H9 (cell line): ENCODE measurements around the gene GALR3. TPM values are rescaled to one million over a fixed set of nuclear protein-coding genes. Genes with fewer than 3 reads are reported as not detected.
"Not testable (repeated sequence)": the region's sequence is repeated elsewhere in the genome, so short reads cannot be mapped to it uniquely, and the experiment has no call there.

ENCODE experiments used
- DNase-seq: peaks from one replicate; pipeline ENCODE4 v3.0.0-alpha.2; 2017
- H2AFZ ChIP-seq: one replicate; pipeline ENCODE4 v1.6.1; 2013; ENCODE audit warnings: mild to moderate bottlenecking, low read length, control low read depth, moderate library complexity
- H2AK5ac ChIP-seq: 2 replicates; pipeline ENCODE4 v1.6.1; 2013; ENCODE audit warnings: low read length, control low read depth, mixed read lengths; ENCODE audit not compliant: insufficient read length
- H2BK120ac ChIP-seq: one replicate; pipeline ENCODE4 v1.6.1; 2013; ENCODE audit warnings: low read depth, mild to moderate bottlenecking, low read length, control low read depth, inconsistent platforms; ENCODE audit not compliant: poor library complexity, severe bottlenecking
- H2BK12ac ChIP-seq: 2 replicates; pipeline ENCODE4 v1.6.1; 2013; ENCODE audit warnings: low read length, control low read depth, mixed read lengths, low read depth; ENCODE audit not compliant: insufficient read length
- H2BK15ac ChIP-seq: 2 replicates; pipeline ENCODE4 v1.6.1; 2013; ENCODE audit warnings: low read depth, low read length, control low read depth
- H2BK20ac ChIP-seq: one replicate; pipeline ENCODE4 v1.6.1; 2013; ENCODE audit warnings: low read depth, mild to moderate bottlenecking, low read length, control low read depth, inconsistent platforms; ENCODE audit not compliant: poor library complexity, severe bottlenecking
- H2BK5ac ChIP-seq: 2 replicates; pipeline ENCODE4 v1.6.1; 2013; ENCODE audit warnings: low read length, control low read depth, mixed read lengths; ENCODE audit not compliant: insufficient read length
- H3K14ac ChIP-seq: 2 replicates; pipeline ENCODE4 v1.6.1; 2013; ENCODE audit warnings: low read length, control low read depth; ENCODE audit not compliant: insufficient read depth
- H3K18ac ChIP-seq: 2 replicates; pipeline ENCODE4 v1.6.1; 2013; ENCODE audit warnings: low read depth, mild to moderate bottlenecking, mixed read lengths, low read length, control low read depth; ENCODE audit not compliant: insufficient read length
- H3K23ac ChIP-seq: 2 replicates; pipeline ENCODE4 v1.6.1; 2013; ENCODE audit warnings: low read length, control low read depth, mixed read lengths, low read depth; ENCODE audit not compliant: insufficient read length
- H3K23me2 ChIP-seq: 2 replicates; pipeline ENCODE4 v1.6.1; 2013; ENCODE audit warnings: low read depth, mild to moderate bottlenecking, mixed read lengths, low read length, control low read depth; ENCODE audit not compliant: insufficient read length, poor library complexity, severe bottlenecking
- H3K27ac ChIP-seq: 2 replicates; pipeline ENCODE4 v1.5.1; 2013; ENCODE audit warnings: low read length, control low read depth, mixed read lengths, low read depth; ENCODE audit not compliant: insufficient read length
- H3K27me3 ChIP-seq: 2 replicates; pipeline ENCODE4 v1.6.1; 2013; ENCODE audit warnings: low read length, control low read depth, inconsistent platforms; ENCODE audit not compliant: insufficient read depth
- H3K4ac ChIP-seq: 2 replicates; pipeline ENCODE4 v1.6.1; 2013; ENCODE audit warnings: low read depth, mild to moderate bottlenecking, control low read depth, inconsistent platforms, low read length, moderate library complexity
- H3K4me1 ChIP-seq: 2 replicates; pipeline ENCODE4 v1.6.1; 2013; ENCODE audit warnings: low read length, control low read depth, inconsistent platforms; ENCODE audit not compliant: insufficient read depth
- H3K4me2 ChIP-seq: 2 replicates; pipeline ENCODE4 v1.6.1; 2013; ENCODE audit warnings: low read length, control low read depth, mixed read lengths; ENCODE audit not compliant: insufficient read length, insufficient read depth
- H3K56ac ChIP-seq: 2 replicates; pipeline ENCODE4 v1.6.1; 2013; ENCODE audit warnings: low read depth, mild to moderate bottlenecking, mixed read lengths, low read length, control low read depth; ENCODE audit not compliant: insufficient read length
- H3K79me1 ChIP-seq: 2 replicates; pipeline ENCODE4 v1.6.1; 2013; ENCODE audit warnings: low read depth, mild to moderate bottlenecking, moderate library complexity, low read length, control low read depth, inconsistent platforms; ENCODE audit not compliant: insufficient read depth, poor library complexity, severe bottlenecking
- H3K79me2 ChIP-seq: 2 replicates; pipeline ENCODE4 v1.6.1; 2013; ENCODE audit warnings: low read length, control low read depth, inconsistent platforms; ENCODE audit not compliant: insufficient read depth
- H3K9ac ChIP-seq: 2 replicates; pipeline ENCODE4 v1.6.1; 2013; ENCODE audit warnings: low read length, control low read depth, mixed read lengths; ENCODE audit not compliant: insufficient read length; ENCODE audit errors: extremely low read depth
- H3K9me3 ChIP-seq: one replicate; pipeline ENCODE4 v1.6.1; 2013; ENCODE audit warnings: low read depth, low read length, inconsistent platforms; ENCODE audit not compliant: control insufficient read depth
- H3T11ph ChIP-seq: one replicate; pipeline ENCODE4 v1.6.1; 2013; ENCODE audit warnings: mild to moderate bottlenecking, low read length, control low read depth, inconsistent platforms
- H4K20me1 ChIP-seq: one replicate; pipeline ENCODE4 v1.6.1; 2013; ENCODE audit not compliant: control insufficient read depth, insufficient read length, insufficient read depth
- H4K5ac ChIP-seq: 2 replicates; pipeline ENCODE4 v1.6.1; 2013; ENCODE audit warnings: low read depth, mild to moderate bottlenecking, mixed read lengths, low read length, control low read depth; ENCODE audit not compliant: insufficient read length
- H4K8ac ChIP-seq: replicated peaks from 2 replicates; pipeline ENCODE4 v1.6.1; 2013; ENCODE audit warnings: low read length, control low read depth, mixed read lengths, low read depth; ENCODE audit not compliant: insufficient read length
- H4K91ac ChIP-seq: 2 replicates; pipeline ENCODE4 v1.6.1; 2013; ENCODE audit warnings: low read depth, mild to moderate bottlenecking, moderate library complexity, mixed read lengths, low read length, control low read depth; ENCODE audit not compliant: insufficient read length
- H3K27ac Mint-ChIP-seq, 3 experiments: 2 replicates in 2 of 3; 3 replicates in 1 of 3; pipeline ENCODE4 v1.8.0; 2020 to 2021; ENCODE audit warnings: mixed read lengths in 3 of 3, mild to moderate bottlenecking in 1 of 3, moderate library complexity in 1 of 3
- H3K27me3 Mint-ChIP-seq: 2 replicates; pipeline ENCODE4 v1.8.0; 2021; ENCODE audit warnings: low read depth, mild to moderate bottlenecking, moderate library complexity, mixed read lengths
- H3K36me3 Mint-ChIP-seq, 3 experiments: 2 replicates in 2 of 3; 3 replicates in 1 of 3; pipeline ENCODE4 v1.8.0; 2020 to 2021; ENCODE audit warnings: low read depth in 3 of 3, mixed read lengths in 3 of 3; ENCODE audit not compliant: insufficient read depth in 1 of 3
- H3K4me1 Mint-ChIP-seq, 2 experiments: 2 replicates each; pipeline ENCODE4 v1.8.0; 2020; ENCODE audit warnings: mixed read lengths in 2 of 2
- H3K4me3 Mint-ChIP-seq, 2 experiments: 2 replicates in 1 of 2; 3 replicates in 1 of 2; pipeline ENCODE4 v1.8.0; 2020 to 2021; ENCODE audit warnings: mild to moderate bottlenecking in 2 of 2, mixed read lengths in 2 of 2, moderate library complexity in 1 of 2
- H3K9me3 Mint-ChIP-seq, 2 experiments: 2 replicates in 1 of 2; 3 replicates in 1 of 2; pipeline ENCODE4 v1.8.0; 2020; ENCODE audit warnings: mild to moderate bottlenecking in 2 of 2, mixed read lengths in 2 of 2, moderate library complexity in 1 of 2
- CTCF ChIP-seq: fragments of 200-600 bp; sonication (generic); conservative IDR thresholded peaks from 3 replicates; pipeline ENCODE4 v1.8.0; 2021; ENCODE audit warnings: antibody characterized with exemption, mild to moderate bottlenecking
- WGBS: extraction: QIAGEN DNeasy Blood & Tissue Kit; methylation state at CpG from one replicate; pipeline ENCODE4 v1.1.7; 2013; ENCODE audit warnings: missing lambda C conversion rate, low lambda C conversion rate, mixed read lengths; ENCODE audit not compliant: insufficient read length; ENCODE audit errors: extremely low coverage; 5-methylcytosine and 5-hydroxymethylcytosine counted together
- total RNA-seq: library from RNA; stranded (reverse); gene quantifications from 2 replicates; pipeline ENCODE4 v1.2.1, GENCODE V29; 2021

The GALR3 gene
- total RNA-seq, 1 experiment from 2014 or later, result 0.59 TPM

- WGBS, result no CpG with 5 or more reads among the region's 3 CpGs
- Histone ChIP-seq H4K91ac (no peak overlapping the region), H2BK120ac (no peak overlapping the region), H4K5ac (no peak overlapping the region), H3K4me2 (no peak overlapping the region), H2BK20ac (no peak overlapping the region), H3K27ac (no peak overlapping the region), H2BK15ac (no peak overlapping the region), H3K18ac (no peak overlapping the region), H3T11ph (no peak overlapping the region), H3K56ac (no peak overlapping the region), H4K20me1 (no peaks in the 10 kb centered on the region), H2BK5ac (no peak overlapping the region), H2AK5ac (no peak overlapping the region), H3K23me2 (no peaks in the 10 kb centered on the region), H3K79me1 (no peaks in the 10 kb centered on the region), H3K4me1 (no peaks in the 10 kb centered on the region), H3K23ac (no peak overlapping the region), H3K27me3 (no peaks in the 10 kb centered on the region; the same call in 1 of the 2 replicates), H3K14ac (no peak overlapping the region), H2BK12ac (no peak overlapping the region), H4K8ac (no peak overlapping the region), H3K9ac (no peak overlapping the region), H3K9me3 (no peaks in the 10 kb centered on the region), H2AFZ (no peak overlapping the region), H3K79me2 (no peaks in the 10 kb centered on the region), H3K4ac (no peak overlapping the region)
- DNase-seq, result no peak
- TF ChIP-seq CTCF, result no peak
- Mint-ChIP-seq H3K27me3 (peaks cover 65% of the 10 kb centered on the region), H3K27ac (no peak overlapping the region), H3K4me3 (no peak overlapping the region), H3K4me1 (0 out of 4 replicates have a peak, but pooled peaks cover 0 to 3% of the 10 kb centered on the region in 2 experiments), H3K9me3 (no peaks in the 10 kb centered on the region), H3K36me3 (no peaks in the 10 kb centered on the region)
Observed at GRCh38 chr22:37796079-37796478, 27.1 kb upstream of the GALR3 start.

GRCh38 chr22:37797259-37797658, 25.9 kb upstream of the GALR3 start:
- H4K91ac ChIP-seq, H3K9me3 ChIP-seq, H3K14ac ChIP-seq, H3K4me2 ChIP-seq, H3K27ac ChIP-seq, H2AFZ ChIP-seq, H4K8ac ChIP-seq, H3K79me1 ChIP-seq, H2BK15ac ChIP-seq, H3K9ac ChIP-seq, H2BK120ac ChIP-seq, H3K23me2 ChIP-seq, H4K5ac ChIP-seq, H3K36me3 Mint-ChIP-seq, H3T11ph ChIP-seq, H2BK12ac ChIP-seq, H3K18ac ChIP-seq, H2BK5ac ChIP-seq, H3K27me3 ChIP-seq, DNase-seq, H3K27ac Mint-ChIP-seq, H3K56ac ChIP-seq, H3K79me2 ChIP-seq, H3K4me3 Mint-ChIP-seq, H4K20me1 ChIP-seq, H2BK20ac ChIP-seq, H3K9me3 Mint-ChIP-seq, H3K4me1 Mint-ChIP-seq, H2AK5ac ChIP-seq, H3K4ac ChIP-seq, H3K4me1 ChIP-seq, H3K23ac ChIP-seq: not testable (repeated sequence)
- WGBS, result no CpG with 5 or more reads among the region's 7 CpGs
- peaks cover 75% of the 10 kb centered on the region for H3K27me3 Mint-ChIP-seq
